Measurements from ENCODE around the gene CDK3. TPM values are rescaled to one million over a fixed set of nuclear protein-coding genes. Genes with fewer than 3 reads are reported as not detected.
A peak's percentile ranks its signal among the peaks of the same experiment; 100 is the strongest.

The CDK3 gene
- total RNA-seq, 1 experiment from 2014 or later: 2.2 TPM

DNA sequence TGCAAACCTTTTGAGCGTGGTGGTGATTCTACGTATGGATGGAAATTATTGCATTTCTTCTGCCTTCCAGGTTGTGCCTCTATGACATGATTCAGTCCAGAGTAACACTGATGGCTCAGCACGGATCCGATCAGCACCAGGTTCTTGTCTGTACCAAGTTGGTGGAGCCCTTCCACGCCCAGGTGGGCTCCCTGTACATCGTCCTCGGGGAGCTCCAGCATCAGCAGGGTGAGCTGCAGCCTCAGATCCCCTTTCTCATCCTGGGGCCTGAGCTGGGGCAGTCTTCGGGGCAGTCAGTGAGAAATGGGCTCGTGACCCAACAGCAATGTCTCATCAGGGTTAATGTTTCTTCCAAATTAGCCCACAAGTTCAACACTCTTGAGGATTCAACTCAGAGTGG is 9.3 kb upstream of the CDK3 start:
- no peak for DNase-seq (ENCODE audit: low read depth)

DNA sequence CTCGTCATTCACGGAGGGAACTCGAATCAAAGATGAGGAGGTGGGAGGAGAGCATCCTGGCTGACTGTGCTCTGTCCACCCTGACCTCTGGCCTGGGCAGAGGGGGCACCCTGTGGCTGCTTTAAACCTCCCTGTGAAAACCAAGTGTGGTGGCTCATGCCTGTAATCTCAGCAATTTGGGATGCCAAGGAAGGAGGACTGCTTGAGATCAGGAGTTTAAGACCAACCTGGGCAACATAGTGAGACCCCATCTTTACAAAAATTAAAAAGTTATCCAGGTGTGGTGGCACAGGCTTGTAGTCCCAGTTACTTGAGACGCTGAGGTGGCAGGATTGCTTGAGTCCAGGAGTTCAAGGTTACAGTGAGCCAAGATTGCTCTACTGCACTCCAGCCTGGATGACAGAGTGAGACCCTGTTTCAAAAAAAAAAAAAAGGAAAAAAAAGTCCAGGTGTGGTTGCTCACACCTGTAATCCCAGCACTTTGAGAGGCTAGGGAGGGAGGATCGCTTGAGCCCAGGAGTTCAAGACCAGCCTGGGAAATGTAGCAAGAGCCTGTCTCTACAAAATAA is 5.8 kb upstream of the CDK3 start:
- no peak for DNase-seq (ENCODE audit: low read depth)

DNA sequence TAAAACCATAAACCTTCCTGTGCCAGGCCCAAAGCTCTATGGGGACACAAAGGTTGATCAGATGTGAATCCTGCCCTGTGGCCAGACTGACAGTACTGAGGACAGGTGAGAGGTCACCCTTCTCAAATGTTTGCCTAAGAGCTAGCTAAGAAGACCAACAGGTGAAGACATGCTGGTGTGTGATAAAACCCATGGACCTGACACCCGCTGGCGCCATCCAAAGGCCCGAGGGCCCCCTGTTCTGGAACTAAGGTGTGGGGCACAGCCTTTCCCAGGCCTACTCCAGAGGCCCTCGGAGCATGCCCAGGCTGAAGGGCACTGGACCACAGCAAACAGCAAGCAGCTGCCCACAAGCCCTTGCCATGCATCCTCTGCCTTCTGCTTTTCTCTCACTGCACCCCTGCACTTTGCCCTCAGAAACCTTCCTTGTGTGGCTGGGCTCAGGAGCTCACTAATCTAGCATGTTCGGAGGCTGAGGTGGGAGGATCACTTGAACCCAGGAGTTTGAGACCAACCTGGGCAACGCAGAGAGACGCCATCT is 5.2 kb upstream of the CDK3 start:
- no peak for DNase-seq (ENCODE audit: low read depth)

- DNase-seq (ENCODE audit: low read depth): peak; percentile 68
Observed at GRCh38 chr17:75996665-75997590, 3.7 kb upstream of the CDK3 start.

DNA sequence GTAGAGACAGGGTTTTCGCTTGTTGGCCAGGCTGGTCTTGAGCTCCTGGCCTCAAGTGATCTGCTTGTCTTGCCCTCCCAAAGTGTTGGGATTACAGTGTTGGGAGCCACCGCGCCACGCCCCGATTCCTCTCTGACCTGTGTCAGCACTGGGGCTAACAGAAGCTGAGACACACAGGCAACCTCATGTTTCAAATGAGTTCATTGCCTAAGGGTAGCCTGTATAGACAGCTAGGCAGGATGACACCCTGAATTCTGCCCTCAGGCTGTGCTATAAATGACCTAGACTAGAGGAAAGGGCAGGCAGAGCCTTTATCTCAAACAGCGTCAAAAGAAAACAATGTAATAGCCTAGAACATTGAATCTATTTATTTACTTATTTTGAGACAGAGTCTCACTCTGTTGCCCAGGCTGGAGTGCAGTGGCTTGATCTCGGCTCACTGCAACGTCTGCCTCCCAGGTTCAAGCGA is 2.3 kb upstream of the CDK3 start:
- no peak for DNase-seq (ENCODE audit: low read depth)

- DNase-seq (ENCODE audit: low read depth): no peak
Observed at GRCh38 chr17:76000016-76000754, 470 bp upstream of the CDK3 start.

DNA sequence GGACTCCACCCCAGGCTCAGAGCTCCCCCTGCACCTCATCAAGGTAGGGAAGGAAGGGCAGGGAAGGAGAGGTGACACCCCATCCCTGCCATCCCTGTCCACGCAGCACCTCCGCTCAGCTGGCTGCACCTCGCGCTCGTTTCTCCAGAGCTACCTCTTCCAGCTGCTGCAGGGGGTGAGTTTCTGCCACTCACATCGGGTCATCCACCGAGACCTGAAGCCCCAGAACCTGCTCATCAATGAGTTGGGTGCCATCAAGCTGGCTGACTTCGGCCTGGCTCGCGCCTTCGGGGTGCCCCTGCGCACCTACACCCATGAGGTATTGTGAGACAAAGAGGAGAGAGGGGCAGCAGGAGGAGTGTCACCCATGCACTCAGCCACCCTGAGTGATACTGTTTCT is 1.4 kb downstream of the CDK3 start:
- no peak for DNase-seq (ENCODE audit: low read depth)

- no peak for DNase-seq (ENCODE audit: low read depth)
Observed at GRCh38 chr17:76003915-76004314, 3.3 kb downstream of the CDK3 start.

DNA sequence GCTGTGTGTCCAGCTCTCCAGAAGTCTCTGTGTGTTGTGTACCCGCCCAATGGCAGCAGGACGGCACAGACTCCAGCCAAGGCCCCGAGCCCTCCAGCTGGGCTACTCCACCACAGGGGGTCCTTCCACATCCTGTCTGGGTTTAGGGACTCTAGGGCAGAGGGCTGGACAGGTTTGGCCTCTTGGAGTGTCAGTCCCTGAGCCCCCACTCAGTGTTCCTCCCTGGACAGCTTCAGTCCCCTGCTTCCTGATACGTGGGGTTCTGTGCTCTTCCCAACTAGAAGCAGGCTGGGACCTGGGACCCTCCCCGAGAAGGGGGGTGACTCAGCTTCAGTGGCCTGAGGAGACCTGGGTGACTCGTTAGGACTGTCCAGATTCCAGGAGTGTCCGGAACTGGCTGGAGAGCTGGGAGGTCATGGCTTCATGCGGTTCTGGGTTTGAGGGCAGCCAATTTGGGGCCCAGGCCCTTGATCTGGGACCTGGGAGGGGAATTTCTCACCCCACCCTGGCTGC is 4.2 kb downstream of the CDK3 start:
- DNase-seq (ENCODE audit: low read depth): no peak

DNA sequence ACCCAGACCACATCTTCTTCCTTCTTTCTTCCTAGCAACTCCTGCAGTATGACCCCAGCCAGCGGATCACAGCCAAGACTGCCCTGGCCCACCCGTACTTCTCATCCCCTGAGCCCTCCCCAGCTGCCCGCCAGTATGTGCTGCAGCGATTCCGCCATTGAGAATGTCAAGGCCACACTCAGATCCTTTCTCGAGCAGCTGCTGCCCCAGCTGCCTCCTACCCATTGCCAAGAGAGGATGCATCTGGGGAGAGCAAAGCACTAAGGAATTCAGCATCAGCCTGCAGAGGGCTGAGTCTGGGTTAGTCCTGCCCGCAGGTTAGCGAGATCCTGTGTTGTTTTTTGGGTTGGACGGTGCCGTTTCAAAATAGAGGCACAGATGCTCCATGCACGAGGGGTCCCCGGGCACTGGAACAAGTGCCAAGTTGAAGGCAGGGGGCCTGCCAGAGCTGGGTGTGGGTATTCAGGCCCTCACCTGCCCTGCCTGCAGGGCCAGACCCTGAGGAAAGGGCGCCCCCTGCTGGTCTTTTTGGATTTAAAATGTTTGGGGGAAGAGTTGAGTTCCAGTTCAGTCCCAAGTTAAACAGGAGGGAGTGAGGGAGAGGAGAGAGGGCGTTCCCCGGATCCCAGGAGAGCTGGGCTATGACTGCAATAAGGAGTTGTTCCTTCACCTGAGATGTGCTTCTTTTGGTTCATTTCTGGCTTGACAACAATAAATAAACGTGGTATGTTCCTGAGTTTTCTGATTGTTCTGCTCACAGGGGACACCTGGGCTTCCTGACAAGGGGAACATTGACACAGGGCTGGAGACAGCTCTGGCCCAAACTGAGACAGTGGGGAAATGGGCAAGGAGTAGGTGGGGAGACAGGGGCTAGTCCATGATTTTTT is 4.9 kb downstream of the CDK3 start:
- DNase-seq (ENCODE audit: low read depth): peak; percentile 43

DNA sequence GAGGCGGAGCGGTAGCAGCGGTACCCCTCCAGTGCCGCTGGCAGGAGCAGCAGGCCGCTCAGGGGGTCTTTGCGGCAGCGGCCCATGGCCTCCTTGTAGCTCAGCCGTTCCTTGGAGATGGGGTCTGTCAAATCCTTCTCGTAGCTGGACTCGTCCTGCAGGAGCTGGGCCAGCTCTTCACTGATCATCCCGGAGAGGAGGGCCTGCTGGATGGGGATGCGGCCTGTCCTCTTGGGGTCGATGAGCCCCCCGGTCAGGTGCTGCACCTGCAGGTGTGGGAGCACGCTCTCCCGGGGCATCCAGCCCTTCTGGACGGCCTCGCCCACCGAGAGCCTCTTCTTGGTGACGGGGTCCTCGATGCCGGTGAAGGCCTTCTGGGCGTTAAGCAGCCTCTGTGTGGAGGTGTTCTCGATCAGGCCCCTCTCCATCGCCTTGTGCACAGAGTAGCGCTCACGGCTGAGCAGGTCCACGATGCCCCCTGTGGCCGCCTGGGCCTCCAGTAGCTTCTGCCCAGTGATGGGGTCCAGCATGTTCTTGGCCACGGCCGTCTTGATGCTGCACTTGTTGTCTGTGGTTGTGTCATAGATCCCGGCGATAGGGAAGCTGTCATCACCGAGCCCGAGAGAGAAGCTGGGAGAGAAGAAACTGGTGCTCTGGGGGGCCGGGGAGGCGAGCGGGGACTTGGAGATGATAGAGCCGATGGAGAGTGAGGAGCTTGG is 6.6 kb downstream of the CDK3 start:
- DNase-seq (ENCODE audit: low read depth): no peak

DNA sequence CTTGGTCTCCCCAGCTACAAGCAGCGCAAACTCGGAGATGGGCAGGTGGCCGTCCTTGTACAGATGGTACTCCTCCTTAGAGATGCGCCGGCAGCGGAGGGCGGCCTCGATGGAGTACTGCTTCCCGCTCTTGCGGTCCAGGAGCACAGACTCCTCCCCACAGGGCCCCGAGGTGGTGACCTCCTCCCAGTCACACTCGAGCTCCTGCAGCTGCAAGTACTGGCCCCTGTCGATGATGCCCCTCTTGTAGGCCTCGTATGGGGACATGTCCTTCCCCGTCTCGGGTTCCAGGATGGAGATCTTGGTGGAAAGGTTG is 7.2 kb downstream of the CDK3 start:
- no peak for DNase-seq (ENCODE audit: low read depth)

DNA sequence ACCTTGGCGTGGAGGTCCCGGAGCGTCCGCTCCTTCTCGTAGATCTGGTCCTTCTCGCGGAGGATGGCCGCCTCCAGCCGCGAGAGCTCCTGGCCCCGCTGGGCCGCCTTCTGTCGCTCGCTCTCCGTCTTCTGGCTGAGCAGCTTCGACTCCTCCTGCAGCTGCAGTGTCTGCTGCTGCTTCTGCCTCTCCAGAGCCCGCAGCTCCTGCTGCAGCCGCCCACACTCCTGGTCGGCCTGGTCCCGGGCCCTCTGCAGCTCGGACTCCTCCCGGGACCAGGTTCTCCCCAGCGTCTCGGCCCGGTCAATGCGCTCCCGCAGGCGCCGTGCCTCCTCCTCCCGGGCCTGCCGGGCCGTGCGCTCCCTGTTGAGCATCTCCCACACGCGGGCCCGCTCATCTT is 7.6 kb downstream of the CDK3 start:
- DNase-seq (ENCODE audit: low read depth): no peak

- no peak for DNase-seq (ENCODE audit: low read depth)
Observed at GRCh38 chr17:76008630-76009425, 8.2 kb downstream of the CDK3 start.

GRCh38 chr17:76009447-76009846 is 8.8 kb downstream of the CDK3 start:
- no peak for DNase-seq (ENCODE audit: low read depth)

DNA sequence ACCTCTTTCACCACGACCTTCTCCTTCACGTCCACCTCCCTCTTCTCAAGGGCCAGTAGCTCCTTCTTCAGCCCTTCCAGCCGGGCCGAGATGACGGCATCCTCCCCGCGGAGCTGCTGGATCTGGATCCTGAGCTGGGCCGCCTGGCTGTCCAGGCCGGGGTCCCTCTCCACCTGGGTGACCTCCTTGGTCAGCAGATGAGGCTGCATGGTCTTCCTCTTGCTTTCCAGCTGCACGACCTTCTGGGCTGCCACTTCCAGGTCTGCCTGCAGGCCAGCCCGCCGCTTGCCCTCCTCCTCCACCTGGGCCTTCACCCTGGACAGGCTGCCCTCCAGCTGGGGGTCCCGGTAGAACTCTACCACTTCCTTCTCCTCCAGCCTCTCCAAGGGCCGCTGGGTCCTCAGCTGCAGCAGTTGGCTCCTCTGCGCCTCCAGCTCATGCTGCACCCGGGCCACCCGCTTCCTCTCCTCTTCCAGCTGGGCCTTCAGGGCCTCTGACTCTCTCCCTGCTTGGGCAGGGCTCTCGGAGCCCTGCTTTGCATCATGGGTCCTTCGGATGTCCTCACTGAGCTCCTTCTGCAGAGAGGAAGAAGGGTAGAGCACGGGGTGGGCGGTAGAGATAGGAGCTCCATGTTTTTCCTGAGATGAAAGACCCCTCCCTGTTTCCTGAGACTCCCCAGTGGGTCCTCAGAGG is 9.5 kb downstream of the CDK3 start:
- no peak for DNase-seq (ENCODE audit: low read depth)

GRCh38 chr17:76011951-76012350 is 11.3 kb downstream of the CDK3 start:
- DNase-seq (ENCODE audit: low read depth): no peak

- DNase-seq (ENCODE audit: low read depth): peak; percentile 15
Observed at GRCh38 chr17:76013377-76013932, 12.8 kb downstream of the CDK3 start.

Data from RPMI7951 (cell line).